OCI-LY7 (cell line): Measurements from ENCODE around the gene BCL7A. TPM values are rescaled to one million over a fixed set of nuclear protein-coding genes. Genes with fewer than 3 reads are reported as not detected.
"Not testable (repeated sequence)": the region's sequence is repeated elsewhere in the genome, so short reads cannot be mapped to it uniquely, and the experiment has no call there.

Experiments used
- BruUV-seq: library from RNA; stranded (reverse); fragments of 400-500 nt; replicated peaks from 2 replicates; lab custom pipeline; 2021; lab: Mats Ljungman, UMichigan
- CTCF ChIA-PET: fragments of 300-600 bp; sonication (Branson Sonifier 250); formaldehyde crosslinking; loops from one replicate; lab custom pipeline; 2022; ENCODE audit warnings: antibody characterized with exemption; ENCODE audit not compliant: unreplicated experiment; lab: Charles Lee
- POLR2A ChIA-PET: fragments of 300-600 bp; sonication (Branson Sonifier 250); formaldehyde crosslinking; loops from one replicate; lab custom pipeline; 2022; ENCODE audit warnings: antibody characterized with exemption; lab: Charles Lee
- DNase-seq: peaks from one replicate; pipeline ENCODE4 v3.0.0-alpha.2; 2015; ENCODE audit warnings: low spot score
- H2AFZ ChIP-seq: fragments of 200-600 bp; sonication (generic), shearing (Covaris generic); 2 replicates; pipeline ENCODE4 v1.6.1; 2014; ENCODE audit warnings: mild to moderate bottlenecking, antibody characterized with exemption, low read length, moderate library complexity
- H3K27ac ChIP-seq: fragments of 200-600 bp; sonication (generic); 2 replicates; pipeline ENCODE4 v1.5.1; 2014; ENCODE audit warnings: mixed run types, low read depth, mild to moderate bottlenecking, moderate library complexity, low read length, inconsistent platforms; ENCODE audit not compliant: poor library complexity, severe bottlenecking
- H3K36me3 ChIP-seq: fragments of 200-600 bp; sonication (generic); 2 replicates; pipeline ENCODE4 v1.6.1; 2014; ENCODE audit warnings: mild to moderate bottlenecking, antibody characterized with exemption, low read length, moderate library complexity, mixed read lengths; ENCODE audit not compliant: insufficient read depth
- H3K4me1 ChIP-seq: fragments of 200-600 bp; sonication (generic); 2 replicates; pipeline ENCODE4 v1.5.1; 2014; ENCODE audit warnings: mild to moderate bottlenecking, low read length; ENCODE audit not compliant: insufficient read depth, poor library complexity, severe bottlenecking
- H3K4me2 ChIP-seq: fragments of 200-600 bp; sonication (generic); 2 replicates; pipeline ENCODE4 v1.6.1; 2014; ENCODE audit warnings: mild to moderate bottlenecking, low read length
- H3K4me3 ChIP-seq: fragments of 200-600 bp; sonication (generic); 2 replicates; pipeline ENCODE4 v1.5.1; 2014; ENCODE audit warnings: mild to moderate bottlenecking, low read depth, low read length; ENCODE audit not compliant: poor library complexity, severe bottlenecking
- H3K79me2 ChIP-seq: fragments of 200-600 bp; sonication (generic); 2 replicates; pipeline ENCODE4 v1.6.1; 2016; ENCODE audit warnings: low read depth, mild to moderate bottlenecking, low read length, moderate library complexity, mixed read lengths; ENCODE audit not compliant: insufficient read depth
- H3K9me2 ChIP-seq: fragments of 200-600 bp; sonication (generic); 2 replicates; pipeline ENCODE4 v1.6.1; 2016; ENCODE audit warnings: mild to moderate bottlenecking, low read length, mixed read lengths; ENCODE audit not compliant: insufficient read depth
- H3K9me3 ChIP-seq: fragments of 200-600 bp; sonication (generic); 2 replicates; pipeline ENCODE4 v1.6.1; 2014; ENCODE audit warnings: mild to moderate bottlenecking, mixed run types, low read length, mixed read lengths
- H4K20me1 ChIP-seq: fragments of 200-600 bp; sonication (generic); 2 replicates; pipeline ENCODE4 v1.6.1; 2014; ENCODE audit warnings: mild to moderate bottlenecking, antibody characterized with exemption, low read length, moderate library complexity, mixed read lengths; ENCODE audit not compliant: insufficient read depth
- CTCF ChIP-seq: fragments of 200-600 bp; sonication (generic); conservative IDR thresholded peaks from 2 replicates; pipeline ENCODE4 v1.5.1; 2014; ENCODE audit warnings: mild to moderate bottlenecking, antibody characterized with exemption, low read length, moderate library complexity, mixed read lengths
- EZH2phosphoT487 ChIP-seq: fragments of 200-600 bp; sonication (generic); IDR thresholded peaks from 2 replicates; pipeline ENCODE4 v1.6.1; 2018; ENCODE audit warnings: low read depth, borderline replicate concordance, mild to moderate bottlenecking, mixed run types, antibody characterized with exemption, low read length, moderate library complexity, mixed read lengths
- intact Hi-C: fragments of 100-400 bp; cut with micrococcal nuclease; formaldehyde crosslinking; loops from one replicate; pipeline ENCODE4 v1.10.0; 2022; ENCODE audit not compliant: unreplicated experiment
- total RNA-seq, 2 experiments: library from RNA; depleted of rRNA in 1 of 2; stranded (reverse); fragments of >200 nt in 1 of 2; shearing (Covaris generic) in 1 of 2; gene quantifications; 2 replicates each; pipeline ENCODE4 v1.2.3, GENCODE V29; 2014 to 2022

Gene BCL7A
- total RNA-seq, 2 experiments from 2014 or later, result 76.2 to 84.7 TPM

- TF ChIP-seq EZH2phosphoT487, result no peak
- no peak for TF ChIP-seq CTCF
- ChIA-PET CTCF (no interaction called here), POLR2A (interaction anchor here (1.1 kb wide), 1 partner anchor 13 kb away, joined by 7 read pairs; no protein-coding TSS in a partner anchor)
- Histone ChIP-seq H3K4me3 (no peak overlapping the region), H3K36me3 (peaks cover 86% of the 10 kb centered on the region), H3K4me1 (no peaks in the 10 kb centered on the region), H3K9me2 (no peaks in the 10 kb centered on the region), H3K79me2 (0 out of 2 replicates have a peak, but pooled peaks cover 4% of the 10 kb centered on the region), H3K27ac (no peak overlapping the region), H3K9me3 (no peaks in the 10 kb centered on the region), H2AFZ (no peak overlapping the region), H3K4me2 (no peak overlapping the region), H4K20me1 (no peaks in the 10 kb centered on the region)
- BruUV-seq, result no TSS peak
- DNase-seq, result no peak
- intact Hi-C loops, result loop anchor here (1.0 to 5.0 kb wide), 3 partner anchors 68 to 138 kb away; no protein-coding TSS in a partner anchor
These were observed 33.3 kb downstream of the BCL7A start for GRCh38 chr12:122054842-122055520.

- CTCF ChIA-PET, H3K9me2 ChIP-seq, H4K20me1 ChIP-seq, H3K79me2 ChIP-seq, intact Hi-C loops, POLR2A ChIA-PET, BruUV-seq, H3K9me3 ChIP-seq, H3K4me3 ChIP-seq, H2AFZ ChIP-seq, H3K4me1 ChIP-seq, DNase-seq, H3K4me2 ChIP-seq, H3K27ac ChIP-seq: not testable (repeated sequence)
- H3K36me3 ChIP-seq, result peaks cover 86% of the 10 kb centered on the region
These were observed 34.7 kb downstream of the BCL7A start for GRCh38 chr12:122056406-122056805.

- CTCF ChIA-PET, result no interaction called here
- intact Hi-C loops, result no loop called here
- Histone ChIP-seq H3K9me2 (no peaks in the 10 kb centered on the region), H3K79me2 (0 out of 2 replicates have a peak, but pooled peaks cover 4% of the 10 kb centered on the region), H3K4me1 (no peaks in the 10 kb centered on the region), H2AFZ (no peak overlapping the region), H3K4me3 (no peak overlapping the region), H4K20me1 (no peaks in the 10 kb centered on the region), H3K36me3 (peaks cover 88% of the 10 kb centered on the region), H3K27ac (no peak overlapping the region), H3K9me3 (no peaks in the 10 kb centered on the region), H3K4me2 (no peak overlapping the region)
- POLR2A ChIA-PET, result no interaction called here
- TF ChIP-seq CTCF (no peak), EZH2phosphoT487 (no peak)
- no peak for DNase-seq
- BruUV-seq, result no TSS peak
These were observed 35.5 kb downstream of the BCL7A start for GRCh38 chr12:122057007-122057735.
